ENCODE results near the gene DKK3. TPM values are rescaled to one million over a fixed set of nuclear protein-coding genes. Genes with fewer than 3 reads are reported as not detected.

The DKK3 gene
- total RNA-seq, 1 donor from 2014 or later: 5.5 TPM

GRCh38 chr11:12005476-12005875 is 3.0 kb downstream of the DKK3 start:
- DNase-seq (ENCODE audit: low spot score): no peak
- no peak for ATAC-seq

GRCh38 chr11:12005061-12005460 is 3.4 kb downstream of the DKK3 start:
- ATAC-seq (no peak), DNase-seq (ENCODE audit: low spot score) (no peak)

- DNase-seq (ENCODE audit: low spot score): no peak
- ATAC-seq: no peak
Observed at GRCh38 chr11:12003815-12004214, 4.6 kb downstream of the DKK3 start.

- DNase-seq (ENCODE audit: low spot score): no peak
- no peak for ATAC-seq
Observed at GRCh38 chr11:12003336-12003735, 5.1 kb downstream of the DKK3 start.

GRCh38 chr11:12001186-12001585 is 7.2 kb downstream of the DKK3 start:
- ATAC-seq (no peak), DNase-seq (ENCODE audit: low spot score) (no peak)

GRCh38 chr11:11998091-11998781 is 10.2 kb downstream of the DKK3 start:
- no peak for ATAC-seq

GRCh38 chr11:11997049-11997322 is 11.4 kb downstream of the DKK3 start:
- DNase-seq (ENCODE audit: low spot score) (no peak), ATAC-seq (no peak)

More at GRCh38 chr11:11998091-11998781, 10.2 kb downstream of the DKK3 start:
- DNase-seq (ENCODE audit: low spot score): no peak

GRCh38 chr11:11996321-11997048 is 11.9 kb downstream of the DKK3 start:
- no peak for ATAC-seq

GRCh38 chr11:11995601-11996000 is 12.8 kb downstream of the DKK3 start:
- no peak for ATAC-seq
- no peak for DNase-seq (ENCODE audit: low spot score)

More at GRCh38 chr11:11996321-11997048, 11.9 kb downstream of the DKK3 start:
- no peak for DNase-seq (ENCODE audit: low spot score)

GRCh38 chr11:11993839-11994238 is 14.6 kb downstream of the DKK3 start:
- no peak for DNase-seq (ENCODE audit: low spot score)
- ATAC-seq: peak; percentile 52

- DNase-seq (ENCODE audit: low spot score) (no peak), ATAC-seq (peak; percentile 88)
Observed at GRCh38 chr11:11992257-11993212, 15.9 kb downstream of the DKK3 start.

GRCh38 chr11:11989774-11990744 is 18.4 kb downstream of the DKK3 start:
- ATAC-seq (no peak), DNase-seq (ENCODE audit: low spot score) (no peak)

GRCh38 chr11:11988681-11989261 is 19.7 kb downstream of the DKK3 start:
- ATAC-seq (no peak), DNase-seq (ENCODE audit: low spot score) (no peak)

GRCh38 chr11:11988099-11988651 is 20.3 kb downstream of the DKK3 start:
- no peak for ATAC-seq
- DNase-seq (ENCODE audit: low spot score): no peak

GRCh38 chr11:11987503-11988022 is 20.9 kb downstream of the DKK3 start:
- ATAC-seq (no peak), DNase-seq (ENCODE audit: low spot score) (no peak)

- no peak for DNase-seq (ENCODE audit: low spot score)
Observed at GRCh38 chr11:11985954-11986949, 22.2 kb downstream of the DKK3 start.

GRCh38 chr11:11985016-11985715 is 23.3 kb downstream of the DKK3 start:
- ATAC-seq (no peak), DNase-seq (ENCODE audit: low spot score) (no peak)

More at GRCh38 chr11:11985954-11986949, 22.2 kb downstream of the DKK3 start:
- no peak for ATAC-seq
